ENCODE measurements around the gene TMEM253. TPM values are rescaled to one million over a fixed set of nuclear protein-coding genes. Genes with fewer than 3 reads are reported as not detected.

The TMEM253 gene
- total and polyA plus RNA-seq, 2 experiments from 2014 or later = 0.59 to 0.95 TPM

DNA sequence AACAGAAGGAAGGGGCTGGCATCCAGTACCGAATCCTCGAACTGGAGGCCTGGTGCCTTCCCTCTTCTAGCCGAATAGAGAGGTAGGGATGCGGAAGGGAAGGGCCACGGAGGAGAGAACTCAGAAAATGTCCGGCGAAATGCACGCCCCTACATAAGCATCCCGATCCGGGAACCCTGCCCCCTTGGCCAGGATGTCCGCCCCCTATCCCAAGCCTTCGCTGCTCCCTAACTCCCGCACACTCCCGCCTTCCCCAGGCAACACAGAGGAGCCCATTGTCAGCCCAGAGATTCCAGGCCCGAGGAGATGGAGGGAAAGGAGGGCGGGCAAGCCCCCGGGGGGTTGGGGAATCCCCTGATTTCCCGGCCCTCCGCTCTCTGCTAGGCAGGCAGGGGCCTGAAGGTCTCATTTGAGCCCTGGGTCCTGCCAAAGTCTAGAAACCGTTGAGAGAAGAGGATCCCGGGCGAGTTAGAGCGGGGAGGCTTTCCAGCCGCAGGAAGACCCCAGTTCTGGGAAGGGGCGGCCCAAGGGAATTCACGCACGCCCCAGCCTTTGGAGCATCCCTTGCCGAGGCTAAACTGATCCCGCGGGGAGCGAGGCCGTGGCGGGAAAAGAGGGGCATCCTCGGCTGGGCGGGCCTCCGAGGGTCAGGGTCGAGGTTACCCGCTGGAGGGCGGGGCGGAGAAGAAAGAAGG, 31.3 kb upstream of the TMEM253 start:
- peak overlapping the region; percentile 95 for H3K4me3 ChIP-seq
- ATAC-seq (peak; percentile 57), DNase-seq (ENCODE audit: low spot score) (peak; percentile 91)
- H3F3A ChIP-seq (replicated peaks; ENCODE audit: low read depth) = peaks cover 17% of the 10 kb centered on the region
- peak overlapping the region; percentile 98 for H3K4me2 ChIP-seq
- no peaks in the 10 kb centered on the region; the same call in 2 of the 3 replicates for H3K9me3 Mint-ChIP-seq
- peaks cover 27% of the 10 kb centered on the region for H3K27me3 ChIP-seq (ENCODE audit: insufficient read depth)
- peaks cover 35% of the 10 kb centered on the region for H3K4me1 Mint-ChIP-seq
- peaks cover 23% of the 10 kb centered on the region for H3K27me3 Mint-ChIP-seq (ENCODE audit: insufficient read depth, low read depth, poor library complexity)
- H3K27ac ChIP-seq (ENCODE audit: low read depth) = no peak overlapping the region
- no peaks in the 10 kb centered on the region; the same call in 1 of the 2 replicates for H4K20me1 ChIP-seq (replicated peaks; ENCODE audit: insufficient read depth)
- H3K36me3 ChIP-seq (ENCODE audit: insufficient read depth) = peaks cover 4% of the 10 kb centered on the region; the same call in 1 of the 2 replicates
- no peaks in the 10 kb centered on the region for H3K9me2 ChIP-seq (ENCODE audit: insufficient read depth)
- peaks cover 6% of the 10 kb centered on the region for H3K79me2 ChIP-seq (replicated peaks; ENCODE audit: insufficient read depth)
- TF ChIP-seq POLR2AphosphoS5 (IDR thresholded peaks at IDR 0.05; ENCODE audit: low read depth) = peak; percentile 36; the same call in 1 of the 2 replicates
- TF ChIP-seq CREB1 (CRISPR knock-in tag; IDR thresholded peaks at IDR 0.05; ENCODE audit: low read depth) = no peak
- TF ChIP-seq, protein P1, sequence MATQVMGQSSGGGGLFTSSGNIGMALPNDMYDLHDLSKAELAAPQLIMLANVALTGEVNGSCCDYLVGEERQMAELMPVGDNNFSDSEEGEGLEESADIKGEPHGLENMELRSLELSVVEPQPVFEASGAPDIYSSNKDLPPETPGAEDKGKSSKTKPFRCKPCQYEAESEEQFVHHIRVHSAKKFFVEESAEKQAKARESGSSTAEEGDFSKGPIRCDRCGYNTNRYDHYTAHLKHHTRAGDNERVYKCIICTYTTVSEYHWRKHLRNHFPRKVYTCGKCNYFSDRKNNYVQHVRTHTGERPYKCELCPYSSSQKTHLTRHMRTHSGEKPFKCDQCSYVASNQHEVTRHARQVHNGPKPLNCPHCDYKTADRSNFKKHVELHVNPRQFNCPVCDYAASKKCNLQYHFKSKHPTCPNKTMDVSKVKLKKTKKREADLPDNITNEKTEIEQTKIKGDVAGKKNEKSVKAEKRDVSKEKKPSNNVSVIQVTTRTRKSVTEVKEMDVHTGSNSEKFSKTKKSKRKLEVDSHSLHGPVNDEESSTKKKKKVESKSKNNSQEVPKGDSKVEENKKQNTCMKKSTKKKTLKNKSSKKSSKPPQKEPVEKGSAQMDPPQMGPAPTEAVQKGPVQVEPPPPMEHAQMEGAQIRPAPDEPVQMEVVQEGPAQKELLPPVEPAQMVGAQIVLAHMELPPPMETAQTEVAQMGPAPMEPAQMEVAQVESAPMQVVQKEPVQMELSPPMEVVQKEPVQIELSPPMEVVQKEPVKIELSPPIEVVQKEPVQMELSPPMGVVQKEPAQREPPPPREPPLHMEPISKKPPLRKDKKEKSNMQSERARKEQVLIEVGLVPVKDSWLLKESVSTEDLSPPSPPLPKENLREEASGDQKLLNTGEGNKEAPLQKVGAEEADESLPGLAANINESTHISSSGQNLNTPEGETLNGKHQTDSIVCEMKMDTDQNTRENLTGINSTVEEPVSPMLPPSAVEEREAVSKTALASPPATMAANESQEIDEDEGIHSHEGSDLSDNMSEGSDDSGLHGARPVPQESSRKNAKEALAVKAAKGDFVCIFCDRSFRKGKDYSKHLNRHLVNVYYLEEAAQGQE (IDR thresholded peaks at IDR 0.05; ENCODE audit: unreplicated experiment) = no peak
- H2AFZ ChIP-seq = peak overlapping the region; percentile 96
- H3K4me1 ChIP-seq (ENCODE audit: insufficient read depth) = peaks cover 13% of the 10 kb centered on the region
- H3K4me3 Mint-ChIP-seq = peak overlapping the region; percentile 80
- H3K36me3 Mint-ChIP-seq (ENCODE audit: low read depth) = peaks cover 21% of the 10 kb centered on the region
- peak overlapping the region; percentile 75 for H3K27ac Mint-ChIP-seq

DNA sequence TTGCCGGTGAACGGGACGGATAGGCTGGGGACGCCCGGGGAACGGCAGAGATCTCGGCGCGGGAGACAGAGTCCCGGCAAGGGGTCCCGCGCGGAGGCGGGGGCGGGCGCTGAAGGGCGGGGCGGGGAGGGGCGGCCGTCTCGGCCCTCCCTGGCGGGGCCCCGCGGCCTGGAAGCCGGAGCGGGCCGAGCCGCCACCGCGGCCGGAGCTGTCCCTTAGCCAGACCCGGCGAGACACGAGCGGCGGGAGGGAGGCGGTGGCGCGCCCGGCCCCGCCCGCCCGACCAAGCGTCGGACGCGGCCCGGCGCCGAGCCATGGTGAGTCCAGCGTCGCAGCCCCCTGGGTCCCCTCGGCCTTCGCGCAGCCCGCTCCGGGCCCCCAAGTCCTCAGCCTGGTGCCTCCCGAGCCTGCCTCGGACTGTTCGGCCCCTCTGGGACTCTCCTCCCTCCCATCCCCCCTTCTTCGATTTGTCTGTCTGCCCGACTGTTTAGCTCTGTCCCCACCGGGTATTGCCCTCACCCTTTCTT, 30.7 kb upstream of the TMEM253 start, which contains the start of gene ARHGEF40:
ARHGEF40 (plus strand) TSS at position 222 of the 527 bp plus-strand sequence; CDS start at position 315, 93 bp downstream.
- no peaks in the 10 kb centered on the region; the same call in 1 of the 3 replicates for H3K9me3 Mint-ChIP-seq
- peaks cover 17% of the 10 kb centered on the region for H3F3A ChIP-seq (replicated peaks; ENCODE audit: low read depth)
- peak within 1 kb of the TSS; percentile 97 for H3K4me3 Mint-ChIP-seq
- H3K9me2 ChIP-seq (ENCODE audit: insufficient read depth) = no peaks in the 10 kb centered on the region
- H3K27me3 ChIP-seq (ENCODE audit: insufficient read depth) = peaks cover 27% of the 10 kb centered on the region
- H3K4me2 ChIP-seq = peak within 1 kb of the TSS; percentile 98
- ATAC-seq (peak; percentile 5), DNase-seq (ENCODE audit: low spot score) (peak; percentile 60)
- peak within 1 kb of the TSS; percentile 96 for H2AFZ ChIP-seq
- H3K27ac Mint-ChIP-seq = peak within 1 kb of the TSS; percentile 96
- peaks cover 23% of the 10 kb centered on the region for H3K27me3 Mint-ChIP-seq (ENCODE audit: insufficient read depth, low read depth, poor library complexity)
- H3K4me1 Mint-ChIP-seq = peaks cover 35% of the 10 kb centered on the region
- peaks cover 27% of the 10 kb centered on the region for H3K36me3 Mint-ChIP-seq (ENCODE audit: low read depth)
- H3K27ac ChIP-seq (ENCODE audit: low read depth) = peak within 1 kb of the TSS; percentile 92
- peaks cover 6% of the 10 kb centered on the region for H3K79me2 ChIP-seq (replicated peaks; ENCODE audit: insufficient read depth)
- H3K4me1 ChIP-seq (ENCODE audit: insufficient read depth) = peaks cover 13% of the 10 kb centered on the region
- peaks cover 4% of the 10 kb centered on the region; the same call in 1 of the 2 replicates for H3K36me3 ChIP-seq (ENCODE audit: insufficient read depth)
- peak within 1 kb of the TSS; percentile 95 for H3K4me3 ChIP-seq
- no peaks in the 10 kb centered on the region; the same call in 1 of the 2 replicates for H4K20me1 ChIP-seq (replicated peaks; ENCODE audit: insufficient read depth)
- TF ChIP-seq ZNF331 (CRISPR knock-in tag; IDR thresholded peaks at IDR 0.05; ENCODE audit: low read depth) (no peak), STAT1 (IDR thresholded peaks at IDR 0.05; ENCODE audit: unreplicated experiment) (no peak), EZH2phosphoT487 (IDR thresholded peaks at IDR 0.05; ENCODE audit: unreplicated experiment) (no peak), EZH2 (IDR thresholded peaks at IDR 0.05; ENCODE audit: low read depth, unreplicated experiment) (no peak), POLR2AphosphoS5 (IDR thresholded peaks at IDR 0.05; ENCODE audit: low read depth) (no peak), NANOG (IDR thresholded peaks at IDR 0.05; ENCODE audit: borderline replicate concordance) (no peak), ZNF114 (CRISPR knock-in tag; IDR thresholded peaks at IDR 0.05) (no peak), JUNB (IDR thresholded peaks at IDR 0.05; ENCODE audit: unreplicated experiment) (no peak), CREB1 (CRISPR knock-in tag; IDR thresholded peaks at IDR 0.05; ENCODE audit: low read depth) (no peak)
- TF ChIP-seq, protein P2, sequence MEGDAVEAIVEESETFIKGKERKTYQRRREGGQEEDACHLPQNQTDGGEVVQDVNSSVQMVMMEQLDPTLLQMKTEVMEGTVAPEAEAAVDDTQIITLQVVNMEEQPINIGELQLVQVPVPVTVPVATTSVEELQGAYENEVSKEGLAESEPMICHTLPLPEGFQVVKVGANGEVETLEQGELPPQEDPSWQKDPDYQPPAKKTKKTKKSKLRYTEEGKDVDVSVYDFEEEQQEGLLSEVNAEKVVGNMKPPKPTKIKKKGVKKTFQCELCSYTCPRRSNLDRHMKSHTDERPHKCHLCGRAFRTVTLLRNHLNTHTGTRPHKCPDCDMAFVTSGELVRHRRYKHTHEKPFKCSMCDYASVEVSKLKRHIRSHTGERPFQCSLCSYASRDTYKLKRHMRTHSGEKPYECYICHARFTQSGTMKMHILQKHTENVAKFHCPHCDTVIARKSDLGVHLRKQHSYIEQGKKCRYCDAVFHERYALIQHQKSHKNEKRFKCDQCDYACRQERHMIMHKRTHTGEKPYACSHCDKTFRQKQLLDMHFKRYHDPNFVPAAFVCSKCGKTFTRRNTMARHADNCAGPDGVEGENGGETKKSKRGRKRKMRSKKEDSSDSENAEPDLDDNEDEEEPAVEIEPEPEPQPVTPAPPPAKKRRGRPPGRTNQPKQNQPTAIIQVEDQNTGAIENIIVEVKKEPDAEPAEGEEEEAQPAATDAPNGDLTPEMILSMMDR (conservative IDR thresholded peaks at IDR 0.05; ENCODE audit: low read depth in 2 of 2) = no peak
- TF ChIP-seq, protein P3, sequence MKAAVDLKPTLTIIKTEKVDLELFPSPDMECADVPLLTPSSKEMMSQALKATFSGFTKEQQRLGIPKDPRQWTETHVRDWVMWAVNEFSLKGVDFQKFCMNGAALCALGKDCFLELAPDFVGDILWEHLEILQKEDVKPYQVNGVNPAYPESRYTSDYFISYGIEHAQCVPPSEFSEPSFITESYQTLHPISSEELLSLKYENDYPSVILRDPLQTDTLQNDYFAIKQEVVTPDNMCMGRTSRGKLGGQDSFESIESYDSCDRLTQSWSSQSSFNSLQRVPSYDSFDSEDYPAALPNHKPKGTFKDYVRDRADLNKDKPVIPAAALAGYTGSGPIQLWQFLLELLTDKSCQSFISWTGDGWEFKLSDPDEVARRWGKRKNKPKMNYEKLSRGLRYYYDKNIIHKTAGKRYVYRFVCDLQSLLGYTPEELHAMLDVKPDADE (IDR thresholded peaks at IDR 0.05) = no peak
- TF ChIP-seq, protein P1 (IDR thresholded peaks at IDR 0.05; ENCODE audit: unreplicated experiment) = no peak

All from GM23338 (cell line).